ENCODE results near the gene ITPR1. TPM values are rescaled to one million over a fixed set of nuclear protein-coding genes. Genes with fewer than 3 reads are reported as not detected.

The ITPR1 gene
- total and polyA plus RNA-seq, 2 experiments from 2014 or later: 17.6 to 28.8 TPM

DNA sequence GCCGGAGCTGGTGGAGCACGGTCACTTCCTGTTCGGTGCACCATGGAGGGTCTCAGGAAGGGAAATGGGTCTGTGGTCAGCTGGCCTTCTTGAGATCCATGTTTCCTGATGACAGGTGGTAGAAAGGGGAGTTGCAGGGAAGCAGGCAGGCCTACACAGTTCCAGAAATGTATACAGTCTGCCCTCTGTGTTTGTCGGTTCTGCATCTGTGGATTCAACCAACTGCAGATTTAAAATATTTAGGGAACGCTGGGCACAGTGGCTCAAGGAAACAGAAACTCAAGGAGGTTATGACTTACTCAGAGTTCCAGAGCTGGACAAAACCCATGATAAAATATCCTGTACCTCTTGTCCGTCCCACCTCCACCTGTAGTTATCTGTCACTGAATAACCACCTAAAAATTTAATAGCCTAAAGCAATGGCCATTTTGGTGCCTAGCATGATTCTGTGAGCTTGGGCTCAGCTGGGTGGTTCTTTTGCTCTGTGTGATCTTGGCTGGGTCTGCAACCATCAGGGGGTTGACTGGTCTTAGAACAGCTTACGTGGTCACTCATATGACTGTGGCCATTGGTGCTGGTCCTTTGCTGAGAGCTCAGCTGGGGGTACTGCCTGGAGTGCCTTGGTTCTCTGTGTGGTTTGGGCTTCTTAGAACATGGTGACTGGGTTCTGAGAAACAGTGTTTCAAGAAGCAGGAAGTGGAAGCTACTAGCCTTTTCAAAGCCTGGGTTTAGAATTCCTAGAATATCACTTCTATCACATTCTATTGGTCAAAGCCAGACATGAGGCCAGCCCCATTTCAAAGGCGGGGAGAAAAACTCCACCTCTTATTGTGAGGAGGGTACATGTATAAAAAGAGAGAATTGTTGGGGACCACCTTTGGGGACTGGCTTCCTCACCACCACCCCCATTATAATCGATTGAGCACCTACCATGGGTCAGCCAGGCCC lies 246.4 kb downstream of the ITPR1 start:
- Histone ChIP-seq H3K9me3 (ENCODE audit: low read depth) (no peaks in the 10 kb centered on the region), H3K27me3 (no peaks in the 10 kb centered on the region), H3K36me3 (no peaks in the 10 kb centered on the region), H3K27ac (no peak overlapping the region), H3K4me3 (no peak overlapping the region), H3K4me1 (ENCODE audit: low read depth) (no peaks in the 10 kb centered on the region)
- TF ChIP-seq, protein P1, sequence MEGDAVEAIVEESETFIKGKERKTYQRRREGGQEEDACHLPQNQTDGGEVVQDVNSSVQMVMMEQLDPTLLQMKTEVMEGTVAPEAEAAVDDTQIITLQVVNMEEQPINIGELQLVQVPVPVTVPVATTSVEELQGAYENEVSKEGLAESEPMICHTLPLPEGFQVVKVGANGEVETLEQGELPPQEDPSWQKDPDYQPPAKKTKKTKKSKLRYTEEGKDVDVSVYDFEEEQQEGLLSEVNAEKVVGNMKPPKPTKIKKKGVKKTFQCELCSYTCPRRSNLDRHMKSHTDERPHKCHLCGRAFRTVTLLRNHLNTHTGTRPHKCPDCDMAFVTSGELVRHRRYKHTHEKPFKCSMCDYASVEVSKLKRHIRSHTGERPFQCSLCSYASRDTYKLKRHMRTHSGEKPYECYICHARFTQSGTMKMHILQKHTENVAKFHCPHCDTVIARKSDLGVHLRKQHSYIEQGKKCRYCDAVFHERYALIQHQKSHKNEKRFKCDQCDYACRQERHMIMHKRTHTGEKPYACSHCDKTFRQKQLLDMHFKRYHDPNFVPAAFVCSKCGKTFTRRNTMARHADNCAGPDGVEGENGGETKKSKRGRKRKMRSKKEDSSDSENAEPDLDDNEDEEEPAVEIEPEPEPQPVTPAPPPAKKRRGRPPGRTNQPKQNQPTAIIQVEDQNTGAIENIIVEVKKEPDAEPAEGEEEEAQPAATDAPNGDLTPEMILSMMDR (IDR thresholded peaks at IDR 0.05; ENCODE audit: low read depth, low read length): no peak
- DNase-seq (ENCODE audit: low read depth in 1 of 2, low spot score in 1 of 2): no peak

DNA sequence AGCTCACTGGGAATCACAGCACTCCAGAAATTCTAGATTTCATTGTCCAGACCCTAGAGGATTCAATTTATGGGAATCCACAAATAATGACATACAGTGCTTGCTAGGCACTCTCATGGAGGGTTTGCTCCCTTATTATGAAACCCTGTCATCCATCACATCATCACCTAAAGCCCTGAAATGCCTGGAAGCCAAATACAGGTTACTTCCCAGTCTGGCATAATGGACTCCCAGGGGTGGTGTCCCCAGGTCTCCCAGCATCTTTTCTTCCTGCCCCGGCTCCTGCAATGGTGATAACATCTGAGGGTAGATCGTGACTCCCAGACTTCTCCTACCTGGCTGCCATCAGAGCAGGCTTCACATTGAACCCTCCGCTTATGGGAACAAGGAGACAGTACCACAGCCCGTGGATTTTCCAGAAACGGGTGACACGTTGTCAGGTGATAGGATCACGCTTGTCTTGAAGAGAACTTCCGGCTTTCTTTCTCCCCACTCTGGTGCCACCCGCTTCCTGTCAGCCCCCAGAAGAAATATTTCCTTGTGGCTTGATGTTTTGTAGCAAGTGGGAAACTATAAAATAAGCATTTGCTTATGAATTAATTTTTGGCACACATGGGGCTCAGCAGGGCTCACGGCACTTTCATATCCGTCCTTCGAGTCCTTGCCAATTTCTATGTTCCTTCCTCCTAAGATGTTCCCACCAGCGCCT lies 247.4 kb downstream of the ITPR1 start:
- Histone ChIP-seq H3K9me3 (ENCODE audit: low read depth) (no peaks in the 10 kb centered on the region), H3K27ac (no peak overlapping the region), H3K4me3 (no peak overlapping the region), H3K4me1 (ENCODE audit: low read depth) (no peaks in the 10 kb centered on the region), H3K36me3 (no peaks in the 10 kb centered on the region), H3K27me3 (no peaks in the 10 kb centered on the region)
- peak in 1 of 2 donors; percentile 60 for DNase-seq (ENCODE audit: low read depth in 1 of 2, low spot score in 1 of 2)
- TF ChIP-seq, protein P1 (IDR thresholded peaks at IDR 0.05; ENCODE audit: low read depth, low read length): no peak

GRCh38 chr3:4741106-4741403 lies 247.9 kb downstream of the ITPR1 start:
- no peaks in the 10 kb centered on the region for H3K36me3 ChIP-seq
- no peaks in the 10 kb centered on the region for H3K9me3 ChIP-seq (ENCODE audit: low read depth)
- no peaks in the 10 kb centered on the region for H3K4me1 ChIP-seq (ENCODE audit: low read depth)
- DNase-seq (ENCODE audit: low read depth in 1 of 2, low spot score in 1 of 2): no peak
- TF ChIP-seq, protein P1 (IDR thresholded peaks at IDR 0.05; ENCODE audit: low read depth, low read length): no peak
- H3K27me3 ChIP-seq: no peaks in the 10 kb centered on the region
- H3K4me3 ChIP-seq: no peak overlapping the region
- H3K27ac ChIP-seq: no peak overlapping the region

GRCh38 chr3:4741404-4742307 lies 248.5 kb downstream of the ITPR1 start:
- DNase-seq (ENCODE audit: low read depth in 1 of 2, low spot score in 1 of 2): peak in 1 of 2 donors; percentile 98
- H3K9me3 ChIP-seq (ENCODE audit: low read depth): no peaks in the 10 kb centered on the region
- H3K27ac ChIP-seq: no peak overlapping the region
- no peaks in the 10 kb centered on the region for H3K36me3 ChIP-seq
- TF ChIP-seq, protein P1 (IDR thresholded peaks at IDR 0.05; ENCODE audit: low read depth, low read length): no peak
- H3K4me1 ChIP-seq (ENCODE audit: low read depth): no peaks in the 10 kb centered on the region
- no peak overlapping the region for H3K4me3 ChIP-seq
- H3K27me3 ChIP-seq: no peaks in the 10 kb centered on the region

DNA sequence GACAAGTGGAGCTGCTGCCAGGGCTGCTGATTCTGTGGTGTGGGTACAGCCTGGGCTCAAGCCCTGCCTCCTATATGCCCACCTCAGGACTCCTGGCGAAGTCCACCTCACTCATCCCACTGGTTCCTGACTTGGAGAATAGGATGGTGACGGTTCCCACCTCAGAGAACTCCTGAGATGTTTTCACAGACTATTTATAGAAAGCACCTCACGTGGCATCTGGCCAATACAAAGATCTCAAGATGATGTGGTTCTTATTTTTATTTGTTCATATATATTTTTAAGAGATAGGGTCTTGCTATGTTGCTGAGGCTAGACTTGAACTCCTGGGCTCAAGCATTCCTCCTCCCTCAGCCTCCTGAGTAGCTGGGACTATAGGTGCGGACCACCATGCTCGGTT lies 249.2 kb downstream of the ITPR1 start:
- TF ChIP-seq, protein P1 (IDR thresholded peaks at IDR 0.05; ENCODE audit: low read depth, low read length): no peak
- DNase-seq (ENCODE audit: low read depth in 1 of 2, low spot score in 1 of 2): no peak
- no peak overlapping the region for H3K27ac ChIP-seq
- no peaks in the 10 kb centered on the region for H3K36me3 ChIP-seq
- no peaks in the 10 kb centered on the region for H3K4me1 ChIP-seq (ENCODE audit: low read depth)
- H3K4me3 ChIP-seq: no peak overlapping the region
- no peaks in the 10 kb centered on the region for H3K9me3 ChIP-seq (ENCODE audit: low read depth)
- no peaks in the 10 kb centered on the region for H3K27me3 ChIP-seq
